ENCODE measurements around the gene PROM1. TPM values are rescaled to one million over a fixed set of nuclear protein-coding genes. Genes with fewer than 3 reads are reported as not detected.

Gene PROM1
- total and polyA plus RNA-seq, 2 donors from 2014 or later: 28.8 to 276 TPM

DNA sequence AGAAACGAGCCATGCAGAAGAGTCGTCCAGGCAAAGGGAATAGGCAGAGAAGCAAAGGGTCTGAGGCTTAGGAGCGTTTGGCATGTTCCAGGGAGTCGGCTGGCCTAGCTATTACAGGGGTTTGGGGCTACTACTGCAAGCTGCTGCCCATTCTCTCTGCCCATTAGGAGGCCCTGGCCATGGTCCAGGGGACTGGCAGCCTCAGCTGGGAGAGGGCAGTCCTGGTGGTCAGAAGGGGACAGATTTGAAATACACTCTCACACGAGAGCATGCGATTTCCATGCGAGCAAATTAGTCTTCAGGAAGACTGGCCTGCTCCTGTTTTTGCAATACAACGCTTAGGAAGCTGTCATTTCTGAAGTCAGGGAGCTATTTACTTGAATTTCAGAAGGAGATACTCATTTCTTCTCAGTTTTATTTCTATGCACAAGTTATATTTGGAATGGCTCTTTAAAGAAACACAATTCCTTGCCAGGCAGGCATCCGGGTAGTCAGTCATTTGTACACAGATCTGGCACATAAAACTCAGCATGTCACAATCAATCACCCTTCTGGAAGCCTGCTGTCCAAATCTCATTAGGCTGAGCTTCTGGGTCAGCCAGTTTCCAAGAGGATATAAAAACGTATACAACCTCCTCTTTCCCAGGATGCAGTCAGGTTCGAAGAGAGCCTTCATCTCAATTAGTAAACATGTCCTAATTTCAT, 27.0 kb downstream of the PROM1 start:
- intact Hi-C loops (cut with DNase I): no loop called here
- H3K4me1 ChIP-seq (ENCODE audit: control insufficient read depth in 2 of 3, insufficient read depth in 2 of 3, low read depth in 1 of 3, low read length in 3 of 3): peaks cover 0 to 12% (median 10%) of the 10 kb centered on the region in 3 donors
- no peaks in the 10 kb centered on the region for H3K36me3 ChIP-seq (ENCODE audit: control insufficient read depth in 2 of 3, insufficient read depth in 3 of 3, low read length in 3 of 3)
- DNase-seq (peak in 3 of 5 donors; percentile 44 to 71 (median 60)), FAIRE-seq (no peak)
- no peaks in the 10 kb centered on the region for H3K9me3 ChIP-seq (ENCODE audit: control insufficient read depth in 2 of 3, insufficient read depth in 1 of 3, low read length in 3 of 3)
- no peak overlapping the region for H3K9ac ChIP-seq (ENCODE audit: low read length in 3 of 3)
- TF ChIP-seq, protein P1, sequence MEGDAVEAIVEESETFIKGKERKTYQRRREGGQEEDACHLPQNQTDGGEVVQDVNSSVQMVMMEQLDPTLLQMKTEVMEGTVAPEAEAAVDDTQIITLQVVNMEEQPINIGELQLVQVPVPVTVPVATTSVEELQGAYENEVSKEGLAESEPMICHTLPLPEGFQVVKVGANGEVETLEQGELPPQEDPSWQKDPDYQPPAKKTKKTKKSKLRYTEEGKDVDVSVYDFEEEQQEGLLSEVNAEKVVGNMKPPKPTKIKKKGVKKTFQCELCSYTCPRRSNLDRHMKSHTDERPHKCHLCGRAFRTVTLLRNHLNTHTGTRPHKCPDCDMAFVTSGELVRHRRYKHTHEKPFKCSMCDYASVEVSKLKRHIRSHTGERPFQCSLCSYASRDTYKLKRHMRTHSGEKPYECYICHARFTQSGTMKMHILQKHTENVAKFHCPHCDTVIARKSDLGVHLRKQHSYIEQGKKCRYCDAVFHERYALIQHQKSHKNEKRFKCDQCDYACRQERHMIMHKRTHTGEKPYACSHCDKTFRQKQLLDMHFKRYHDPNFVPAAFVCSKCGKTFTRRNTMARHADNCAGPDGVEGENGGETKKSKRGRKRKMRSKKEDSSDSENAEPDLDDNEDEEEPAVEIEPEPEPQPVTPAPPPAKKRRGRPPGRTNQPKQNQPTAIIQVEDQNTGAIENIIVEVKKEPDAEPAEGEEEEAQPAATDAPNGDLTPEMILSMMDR (IDR thresholded peaks at IDR 0.05; ENCODE audit: borderline replicate concordance, extremely low read depth, insufficient read depth): no peak
- no peaks in the 10 kb centered on the region for H3K27me3 ChIP-seq (ENCODE audit: control insufficient read depth, insufficient read depth, low read length)
- H3K4me3 ChIP-seq (ENCODE audit: low read length in 3 of 3): no peak overlapping the region
- H3K27ac ChIP-seq (ENCODE audit: low read depth in 2 of 2, low read length in 2 of 2): no peak overlapping the region

DNA sequence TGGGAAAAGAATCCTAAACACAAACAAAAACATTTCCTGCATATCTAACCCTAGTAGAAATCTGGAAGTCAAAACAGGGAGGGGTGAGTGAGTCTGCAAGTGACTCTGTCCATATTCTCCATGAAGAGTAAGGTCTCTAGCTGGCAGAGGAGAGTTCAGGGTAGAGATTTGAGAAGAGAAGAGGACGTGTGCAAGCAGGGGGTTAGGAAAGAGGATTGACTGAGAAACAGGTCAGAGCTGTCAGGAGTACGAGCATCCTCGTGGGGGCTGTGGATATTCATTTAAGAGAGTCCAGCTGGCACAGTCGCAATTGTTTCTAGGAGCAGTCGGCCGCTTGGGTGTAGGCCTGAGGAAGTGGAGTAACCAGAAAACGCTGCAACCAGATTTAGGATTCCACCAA, 27.9 kb downstream of the PROM1 start:
- intact Hi-C loops (cut with DNase I): no loop called here
- H3K27me3 ChIP-seq (ENCODE audit: control insufficient read depth, insufficient read depth, low read length): no peaks in the 10 kb centered on the region
- TF ChIP-seq, protein P1 (IDR thresholded peaks at IDR 0.05; ENCODE audit: borderline replicate concordance, extremely low read depth, insufficient read depth): no peak
- H3K4me1 ChIP-seq (ENCODE audit: control insufficient read depth in 2 of 3, insufficient read depth in 2 of 3, low read depth in 1 of 3, low read length in 3 of 3): peaks cover 0 to 12% (median 10%) of the 10 kb centered on the region in 3 donors
- no peak overlapping the region for H3K27ac ChIP-seq (ENCODE audit: low read depth in 2 of 2, low read length in 2 of 2)
- no peak overlapping the region for H3K4me3 ChIP-seq (ENCODE audit: low read length in 3 of 3)
- H3K9me3 ChIP-seq (ENCODE audit: control insufficient read depth in 2 of 3, insufficient read depth in 1 of 3, low read length in 3 of 3): no peaks in the 10 kb centered on the region
- DNase-seq: peak in 2 of 5 donors; percentile 18 to 40
- no peak for FAIRE-seq
- H3K36me3 ChIP-seq (ENCODE audit: control insufficient read depth in 2 of 3, insufficient read depth in 3 of 3, low read length in 3 of 3): no peaks in the 10 kb centered on the region
- no peak overlapping the region for H3K9ac ChIP-seq (ENCODE audit: low read length in 3 of 3)

DNA sequence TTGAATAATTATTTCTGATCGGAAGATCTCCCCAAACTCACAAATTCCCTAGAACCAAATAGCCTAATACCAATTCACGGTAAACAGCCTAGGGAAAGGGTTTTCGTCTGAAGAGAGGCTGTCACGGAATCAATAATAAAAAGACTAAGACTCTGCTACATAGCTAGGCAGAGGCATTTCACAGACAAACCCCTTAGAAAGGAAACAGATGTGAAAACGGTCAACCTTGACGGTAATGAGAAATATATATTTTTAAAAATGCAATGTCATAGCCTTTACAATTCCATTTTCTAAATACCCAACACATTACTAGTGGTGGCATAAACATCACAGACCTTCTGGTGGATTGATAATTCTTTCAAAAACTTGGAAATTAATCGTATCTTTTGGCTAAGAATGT, 28.4 kb downstream of the PROM1 start:
- FAIRE-seq: no peak
- TF ChIP-seq, protein P1 (IDR thresholded peaks at IDR 0.05; ENCODE audit: borderline replicate concordance, extremely low read depth, insufficient read depth): no peak
- no peak overlapping the region for H3K27ac ChIP-seq (ENCODE audit: low read depth in 2 of 2, low read length in 2 of 2)
- H3K4me3 ChIP-seq (ENCODE audit: low read length in 3 of 3): no peak overlapping the region
- intact Hi-C loops (cut with DNase I): no loop called here
- H3K4me1 ChIP-seq (ENCODE audit: control insufficient read depth in 2 of 3, insufficient read depth in 2 of 3, low read depth in 1 of 3, low read length in 3 of 3): peaks cover 0 to 12% (median 10%) of the 10 kb centered on the region in 3 donors
- no peaks in the 10 kb centered on the region for H3K36me3 ChIP-seq (ENCODE audit: control insufficient read depth in 2 of 3, insufficient read depth in 3 of 3, low read length in 3 of 3)
- no peaks in the 10 kb centered on the region for H3K27me3 ChIP-seq (ENCODE audit: control insufficient read depth, insufficient read depth, low read length)
- no peak overlapping the region for H3K9ac ChIP-seq (ENCODE audit: low read length in 3 of 3)
- DNase-seq: no peak
- no peaks in the 10 kb centered on the region for H3K9me3 ChIP-seq (ENCODE audit: control insufficient read depth in 2 of 3, insufficient read depth in 1 of 3, low read length in 3 of 3)

Data from kidney (tissue), 14 donors.